ENCODE data around the gene WDR4.

DNA sequence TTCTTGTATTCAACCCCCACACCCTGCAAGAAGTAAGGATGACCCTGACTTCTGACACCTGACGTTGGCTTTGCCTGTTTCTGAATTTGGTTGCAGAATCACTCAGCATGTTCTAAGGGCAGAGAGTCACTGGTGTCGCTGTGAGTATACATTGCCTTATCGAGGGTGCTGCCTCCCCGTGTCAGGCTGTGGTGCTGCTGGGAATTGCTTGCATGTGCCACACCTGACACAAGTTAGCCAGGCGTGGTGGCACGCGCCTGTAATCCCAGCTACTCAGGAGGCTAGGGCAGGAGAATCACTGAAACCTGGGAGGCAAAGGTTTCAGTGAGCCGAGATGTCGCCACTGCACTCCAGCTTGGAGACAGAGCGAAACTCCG, 45.9 kb downstream of the WDR4 start:
- no peak for TF ChIP-seq ZNF274 (IDR thresholded peaks at IDR 0.05; ENCODE audit: low read depth, low read length)
- no peak for TF ChIP-seq YY1 (IDR thresholded peaks at IDR 0.05; ENCODE audit: insufficient read depth, insufficient read length)
- TF ChIP-seq SUZ12 (IDR thresholded peaks at IDR 0.05; ENCODE audit: extremely low read depth, insufficient read depth, insufficient read length): no peak
